Glutamatergic neuron (in vitro differentiated cells): ENCODE data around the gene GLG1. TPM values are rescaled to one million over a fixed set of nuclear protein-coding genes. Genes with fewer than 3 reads are reported as not detected.

Experiments used
- DNase-seq: peaks from one replicate; pipeline ENCODE4 v3.0.0; 2022
- H3K27ac Mint-ChIP-seq: one replicate; pipeline ENCODE4 v1.8.0; 2020; ENCODE audit warnings: mild to moderate bottlenecking, mixed read lengths, inconsistent platforms; ENCODE audit not compliant: unreplicated experiment
- H3K27me3 Mint-ChIP-seq: one replicate; pipeline ENCODE4 v1.8.0; 2020; ENCODE audit warnings: mild to moderate bottlenecking, moderate library complexity, mixed read lengths, inconsistent platforms; ENCODE audit not compliant: unreplicated experiment
- H3K36me3 Mint-ChIP-seq: one replicate; pipeline ENCODE4 v1.8.0; 2020; ENCODE audit warnings: mild to moderate bottlenecking, mixed read lengths, inconsistent platforms; ENCODE audit not compliant: unreplicated experiment
- H3K4me1 Mint-ChIP-seq: one replicate; pipeline ENCODE4 v1.8.0; 2020; ENCODE audit warnings: mild to moderate bottlenecking, low read depth, mixed read lengths, inconsistent platforms; ENCODE audit not compliant: unreplicated experiment
- H3K4me3 Mint-ChIP-seq: one replicate; pipeline ENCODE4 v1.8.0; 2020; ENCODE audit warnings: mild to moderate bottlenecking, mixed read lengths, inconsistent platforms; ENCODE audit not compliant: unreplicated experiment
- H3K9me3 Mint-ChIP-seq: one replicate; pipeline ENCODE4 v1.8.0; 2020; ENCODE audit warnings: mild to moderate bottlenecking, moderate library complexity, mixed read lengths, inconsistent platforms; ENCODE audit not compliant: unreplicated experiment
- total RNA-seq: library from RNA; stranded (reverse); fragmentation: NEBNext Ultra II Directional; extraction: Animal tissue kit (Norgen Biotek cat#: 25700); gene quantifications from one replicate; pipeline ENCODE4 v1.2.1, GENCODE V29; 2021; ENCODE audit not compliant: unreplicated experiment
- TF ChIP-seq, protein P1 (sequence below): fragments of 200-600 bp; sonication (generic); IDR thresholded peaks from one replicate; pipeline ENCODE4 v1.5.0; 2021; ENCODE audit not compliant: partially characterized antibody, unreplicated experiment

Gene GLG1
- total RNA-seq, 1 donor from 2014 or later: 143 TPM

DNA sequence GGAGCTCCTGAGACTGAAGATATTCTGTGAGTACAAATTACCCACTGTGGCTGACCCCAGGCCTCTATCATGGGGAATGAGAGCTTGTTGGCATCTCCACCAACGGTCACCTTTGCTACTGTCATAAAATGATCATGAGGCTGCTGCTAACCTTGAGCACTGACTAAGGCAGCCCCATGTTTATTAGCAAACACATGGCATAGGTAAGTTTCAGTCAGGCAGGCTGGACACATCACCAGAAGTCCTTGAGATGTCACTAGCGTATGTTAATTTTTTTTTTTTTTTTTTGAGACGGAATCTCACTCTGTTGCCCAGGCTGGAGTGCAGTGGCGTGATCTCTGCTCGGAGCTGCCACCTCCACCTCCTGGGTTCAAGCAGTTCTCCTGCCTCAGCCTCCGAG, 1.5 kb upstream of the GLG1 start:
- no peaks in the 10 kb centered on the region for H3K36me3 Mint-ChIP-seq
- no peak overlapping the region for H3K27ac Mint-ChIP-seq
- H3K4me1 Mint-ChIP-seq: peaks cover 16% of the 10 kb centered on the region
- no peak for DNase-seq
- no peaks in the 10 kb centered on the region for H3K9me3 Mint-ChIP-seq
- peaks cover 13% of the 10 kb centered on the region for H3K27me3 Mint-ChIP-seq
- TF ChIP-seq, protein P1, sequence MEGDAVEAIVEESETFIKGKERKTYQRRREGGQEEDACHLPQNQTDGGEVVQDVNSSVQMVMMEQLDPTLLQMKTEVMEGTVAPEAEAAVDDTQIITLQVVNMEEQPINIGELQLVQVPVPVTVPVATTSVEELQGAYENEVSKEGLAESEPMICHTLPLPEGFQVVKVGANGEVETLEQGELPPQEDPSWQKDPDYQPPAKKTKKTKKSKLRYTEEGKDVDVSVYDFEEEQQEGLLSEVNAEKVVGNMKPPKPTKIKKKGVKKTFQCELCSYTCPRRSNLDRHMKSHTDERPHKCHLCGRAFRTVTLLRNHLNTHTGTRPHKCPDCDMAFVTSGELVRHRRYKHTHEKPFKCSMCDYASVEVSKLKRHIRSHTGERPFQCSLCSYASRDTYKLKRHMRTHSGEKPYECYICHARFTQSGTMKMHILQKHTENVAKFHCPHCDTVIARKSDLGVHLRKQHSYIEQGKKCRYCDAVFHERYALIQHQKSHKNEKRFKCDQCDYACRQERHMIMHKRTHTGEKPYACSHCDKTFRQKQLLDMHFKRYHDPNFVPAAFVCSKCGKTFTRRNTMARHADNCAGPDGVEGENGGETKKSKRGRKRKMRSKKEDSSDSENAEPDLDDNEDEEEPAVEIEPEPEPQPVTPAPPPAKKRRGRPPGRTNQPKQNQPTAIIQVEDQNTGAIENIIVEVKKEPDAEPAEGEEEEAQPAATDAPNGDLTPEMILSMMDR: no peak
- no peak overlapping the region for H3K4me3 Mint-ChIP-seq

DNA sequence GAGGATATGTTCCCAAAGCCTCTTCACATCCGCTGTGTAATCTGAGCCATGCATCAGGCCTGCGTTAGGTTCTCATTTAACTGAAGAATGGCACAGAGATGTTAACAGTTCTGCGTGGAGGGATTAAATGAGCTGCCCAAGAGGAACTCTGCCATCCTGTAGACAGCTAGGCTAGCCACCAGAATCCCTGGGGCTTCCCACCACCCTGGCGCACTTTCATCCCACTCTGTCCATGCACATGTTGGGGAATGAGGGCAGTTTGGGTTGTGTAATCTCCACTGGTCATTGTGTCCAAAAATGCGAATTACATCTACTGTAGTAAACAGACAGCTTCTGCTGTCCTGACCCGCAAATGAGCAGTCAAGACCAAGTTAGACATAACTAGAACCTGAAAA, 1.0 kb upstream of the GLG1 start:
- Mint-ChIP-seq H3K4me1 (peaks cover 16% of the 10 kb centered on the region), H3K27ac (peak overlapping the region; percentile 59), H3K9me3 (no peaks in the 10 kb centered on the region), H3K27me3 (peaks cover 13% of the 10 kb centered on the region), H3K36me3 (no peaks in the 10 kb centered on the region), H3K4me3 (peak overlapping the region; percentile 47)
- DNase-seq: no peak
- TF ChIP-seq, protein P1: no peak

DNA sequence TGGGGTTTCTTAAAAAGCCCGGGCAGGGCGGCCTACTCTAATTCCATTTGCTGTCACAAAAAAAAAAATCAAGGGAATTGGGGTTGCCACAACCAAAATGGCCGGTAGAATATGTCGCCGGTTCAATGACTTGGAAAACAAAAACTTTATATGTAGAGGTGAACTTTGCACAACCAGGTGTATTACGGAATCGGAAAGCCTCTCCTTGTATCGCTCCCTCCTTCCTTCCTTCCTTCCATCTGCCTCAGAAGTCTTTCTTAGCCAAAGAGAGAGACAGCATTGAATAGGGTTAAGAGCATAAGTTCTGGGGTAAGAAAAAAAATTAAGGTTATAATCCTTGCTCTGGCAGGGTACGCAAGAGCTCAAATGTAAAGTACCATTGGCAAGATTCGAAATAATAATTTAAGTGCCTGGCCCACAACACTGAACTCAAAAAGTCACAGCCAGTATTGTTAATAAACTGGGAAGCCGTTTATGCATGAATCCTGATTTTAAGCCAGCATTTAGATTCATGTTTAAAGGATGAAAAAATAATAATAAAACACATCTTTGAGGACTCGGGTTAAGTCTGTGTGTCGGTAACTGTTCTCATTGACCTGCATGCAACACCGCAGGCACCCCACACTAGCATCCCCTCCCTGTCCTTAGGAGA, 522 bp upstream of the GLG1 start:
- DNase-seq: no peak
- TF ChIP-seq, protein P1: no peak
- no peaks in the 10 kb centered on the region for H3K9me3 Mint-ChIP-seq
- H3K4me1 Mint-ChIP-seq: peaks cover 16% of the 10 kb centered on the region
- H3K27ac Mint-ChIP-seq: peak overlapping the region; percentile 63
- H3K4me3 Mint-ChIP-seq: peak overlapping the region; percentile 83
- peaks cover 13% of the 10 kb centered on the region for H3K27me3 Mint-ChIP-seq
- no peaks in the 10 kb centered on the region for H3K36me3 Mint-ChIP-seq

DNA sequence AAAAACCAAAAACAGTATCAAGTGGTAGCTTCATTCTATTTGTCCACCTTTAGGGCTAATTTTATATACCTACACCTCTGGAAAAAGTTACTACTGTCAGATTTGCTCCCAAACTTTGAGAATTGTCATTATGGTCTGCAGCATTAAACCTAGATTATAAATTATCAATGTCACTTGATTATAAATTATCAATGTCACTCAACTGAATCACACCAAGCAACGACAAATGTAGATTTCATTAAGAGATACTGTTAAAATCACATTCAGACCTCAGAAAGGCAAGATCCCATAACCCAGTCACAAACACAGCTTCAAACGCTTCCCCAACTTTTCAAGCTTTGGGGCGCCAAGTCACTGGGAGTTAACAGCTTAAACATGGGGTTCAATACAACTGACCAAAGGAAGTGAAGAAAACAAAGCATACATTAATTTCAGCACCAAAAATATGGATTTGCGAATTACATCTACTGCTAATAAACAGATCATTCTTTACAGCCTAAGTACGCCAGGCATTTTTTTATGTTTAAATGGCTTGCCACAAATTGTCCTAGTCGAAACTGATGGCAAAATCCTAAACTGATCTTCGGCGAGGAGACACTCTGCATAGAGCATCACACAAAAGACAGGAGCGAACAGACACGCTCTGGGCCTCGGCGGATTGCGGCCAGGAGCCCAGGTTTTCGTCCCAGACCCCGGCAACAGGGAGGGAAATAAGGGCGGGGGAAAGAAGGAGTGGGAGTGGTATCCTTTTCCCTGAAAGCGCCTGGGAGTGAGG, 981 bp downstream of the GLG1 start:
- Mint-ChIP-seq H3K36me3 (no peaks in the 10 kb centered on the region), H3K27ac (peak overlapping the region; percentile 97), H3K4me1 (peaks cover 16% of the 10 kb centered on the region), H3K4me3 (peak overlapping the region; percentile 94), H3K9me3 (no peaks in the 10 kb centered on the region), H3K27me3 (peaks cover 13% of the 10 kb centered on the region)
- TF ChIP-seq, protein P1: no peak
- no peak for DNase-seq

DNA sequence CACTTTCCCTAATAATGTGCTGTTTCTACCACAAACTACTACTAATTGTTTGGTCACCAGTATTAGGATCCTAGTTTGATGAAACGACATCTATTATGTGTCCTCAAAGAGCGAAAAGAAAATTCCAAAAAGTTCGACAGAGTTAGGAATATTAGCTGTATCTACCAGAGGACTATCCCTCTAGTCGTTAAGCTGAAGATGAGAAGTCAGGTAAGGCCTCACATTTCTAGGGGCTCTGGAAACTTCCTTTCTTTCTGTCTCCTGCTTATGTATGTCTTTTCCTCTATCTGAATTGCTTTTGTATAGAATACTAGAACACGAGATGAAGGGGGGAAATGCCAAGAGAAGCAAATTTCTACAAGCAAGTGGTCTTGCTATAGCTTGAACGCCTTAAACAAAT, 1.6 kb downstream of the GLG1 start:
- H3K4me1 Mint-ChIP-seq: peaks cover 16% of the 10 kb centered on the region
- no peak for DNase-seq
- no peaks in the 10 kb centered on the region for H3K9me3 Mint-ChIP-seq
- peak overlapping the region; percentile 94 for H3K4me3 Mint-ChIP-seq
- no peaks in the 10 kb centered on the region for H3K36me3 Mint-ChIP-seq
- peaks cover 13% of the 10 kb centered on the region for H3K27me3 Mint-ChIP-seq
- TF ChIP-seq, protein P1: no peak
- H3K27ac Mint-ChIP-seq: peak overlapping the region; percentile 97
